GM21360 (cell line): ENCODE results near the gene SSBP1.
"Not testable (repeated sequence)": the region's sequence is repeated elsewhere in the genome, so short reads cannot be mapped to it uniquely, and the experiment has no call there.

Experiments
- ATAC-seq: cut with Tn5 transposase; IDR thresholded peaks from one replicate; pipeline ENCODE4 v1.9.1; 2021; ENCODE audit warnings: mild to moderate bottlenecking, moderate library complexity; ENCODE audit not compliant: unreplicated experiment

Gene SSBP1

GRCh38 chr7:141708351-141708750 is 29.8 kb upstream of the SSBP1 start, which contains the start of gene WEE2:
WEE2 (plus strand) TSS chr7:141708353; CDS start chr7:141708759, 406 bp downstream.
- ATAC-seq: no peak

GRCh38 chr7:141709318-141709717 is 28.8 kb upstream of the SSBP1 start:
- ATAC-seq: no peak

- no peak for ATAC-seq
Measured at GRCh38 chr7:141709749-141710148, 28.4 kb upstream of the SSBP1 start.

GRCh38 chr7:141710301-141710700 is 27.9 kb upstream of the SSBP1 start:
- ATAC-seq: no peak

GRCh38 chr7:141712603-141713255 is 25.4 kb upstream of the SSBP1 start:
- ATAC-seq: no peak

GRCh38 chr7:141713890-141714289 is 24.3 kb upstream of the SSBP1 start:
- no peak for ATAC-seq

- ATAC-seq: no peak
Measured at GRCh38 chr7:141714571-141714970, 23.6 kb upstream of the SSBP1 start.

- ATAC-seq: no peak
Measured at GRCh38 chr7:141715018-141715417, 23.1 kb upstream of the SSBP1 start.

- no peak for ATAC-seq
Measured at GRCh38 chr7:141715794-141716689, 22.1 kb upstream of the SSBP1 start.

GRCh38 chr7:141717450-141717849 is 20.7 kb upstream of the SSBP1 start:
- no peak for ATAC-seq

GRCh38 chr7:141722529-141722928 is 15.6 kb upstream of the SSBP1 start:
- ATAC-seq: no peak

GRCh38 chr7:141729020-141729419 is 9.1 kb upstream of the SSBP1 start:
- no peak for ATAC-seq

- ATAC-seq: no peak
Measured at GRCh38 chr7:141731476-141732149, 6.5 kb upstream of the SSBP1 start.

GRCh38 chr7:141737118-141737835 is 881 bp upstream of the SSBP1 start:
- no peak for ATAC-seq

- ATAC-seq: no peak
Measured at GRCh38 chr7:141738592-141739013, 445 bp downstream of the SSBP1 start.

- no peak for ATAC-seq
Measured at GRCh38 chr7:141739250-141739649, 1.1 kb downstream of the SSBP1 start.

GRCh38 chr7:141742229-141742628 is 4.1 kb downstream of the SSBP1 start:
- ATAC-seq: no peak

- ATAC-seq: no peak
Measured at GRCh38 chr7:141744131-141744530, 6.0 kb downstream of the SSBP1 start.

- no peak for ATAC-seq
Measured at GRCh38 chr7:141748396-141748795, 10.2 kb downstream of the SSBP1 start.

- ATAC-seq: not testable (repeated sequence)
Measured at GRCh38 chr7:141751904-141752303, 13.7 kb downstream of the SSBP1 start.

- no peak for ATAC-seq
Measured at GRCh38 chr7:141752634-141753033, 14.5 kb downstream of the SSBP1 start.
